ENCODE measurements around the gene ERI3. TPM values are rescaled to one million over a fixed set of nuclear protein-coding genes. Genes with fewer than 3 reads are reported as not detected.

Gene ERI3
- polyA plus RNA-seq, 3 donors: 26.4 to 35.0 (median 26.6) TPM

DNA sequence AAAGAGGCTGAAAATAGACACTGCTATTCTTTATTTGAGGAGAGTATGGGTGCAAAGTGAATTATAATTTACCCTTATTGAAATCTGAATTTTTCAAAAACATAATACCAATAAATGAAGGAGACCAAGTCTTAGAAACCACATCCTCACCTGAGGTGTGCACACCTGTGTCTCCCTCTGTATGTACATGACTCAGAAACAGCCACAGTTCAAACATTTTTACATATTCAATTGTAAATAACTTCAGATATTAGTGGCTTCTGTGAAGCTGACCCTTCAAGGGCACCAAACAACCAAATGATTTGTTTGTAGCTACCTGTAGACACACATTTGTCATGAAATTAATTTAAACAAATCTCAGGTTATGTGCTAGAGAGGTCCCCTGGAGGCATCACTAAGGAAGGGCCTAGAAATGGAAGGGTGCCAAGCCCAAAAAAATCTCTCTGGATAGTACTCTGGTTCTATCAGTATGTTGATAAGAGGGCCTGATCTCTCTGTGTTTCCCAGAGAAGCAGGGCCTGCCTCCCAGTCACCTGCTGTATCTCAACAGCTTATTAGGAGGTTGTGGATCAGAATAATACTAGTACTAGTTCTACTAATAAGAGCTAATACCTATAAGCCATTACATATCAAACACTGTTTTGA, 28.1 kb downstream of the ERI3 start:
- H3K27me3 Mint-ChIP-seq (ENCODE audit: low read depth in 3 of 3): peaks cover 0 to 1% (median 0%) of the 10 kb centered on the region in 3 donors
- no peak for DNase-seq
- TF ChIP-seq, protein P1, sequence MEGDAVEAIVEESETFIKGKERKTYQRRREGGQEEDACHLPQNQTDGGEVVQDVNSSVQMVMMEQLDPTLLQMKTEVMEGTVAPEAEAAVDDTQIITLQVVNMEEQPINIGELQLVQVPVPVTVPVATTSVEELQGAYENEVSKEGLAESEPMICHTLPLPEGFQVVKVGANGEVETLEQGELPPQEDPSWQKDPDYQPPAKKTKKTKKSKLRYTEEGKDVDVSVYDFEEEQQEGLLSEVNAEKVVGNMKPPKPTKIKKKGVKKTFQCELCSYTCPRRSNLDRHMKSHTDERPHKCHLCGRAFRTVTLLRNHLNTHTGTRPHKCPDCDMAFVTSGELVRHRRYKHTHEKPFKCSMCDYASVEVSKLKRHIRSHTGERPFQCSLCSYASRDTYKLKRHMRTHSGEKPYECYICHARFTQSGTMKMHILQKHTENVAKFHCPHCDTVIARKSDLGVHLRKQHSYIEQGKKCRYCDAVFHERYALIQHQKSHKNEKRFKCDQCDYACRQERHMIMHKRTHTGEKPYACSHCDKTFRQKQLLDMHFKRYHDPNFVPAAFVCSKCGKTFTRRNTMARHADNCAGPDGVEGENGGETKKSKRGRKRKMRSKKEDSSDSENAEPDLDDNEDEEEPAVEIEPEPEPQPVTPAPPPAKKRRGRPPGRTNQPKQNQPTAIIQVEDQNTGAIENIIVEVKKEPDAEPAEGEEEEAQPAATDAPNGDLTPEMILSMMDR (IDR thresholded peaks at IDR 0.05): no peak
- peaks cover 30 to 36% of the 10 kb centered on the region in 2 donors for H3K36me3 Mint-ChIP-seq
- Histone ChIP-seq H3K9me3 (replicated peaks in 1 of 2; ENCODE audit: control insufficient read depth in 1 of 2, insufficient read depth in 1 of 2, low read length in 2 of 2) (no peaks in the 10 kb centered on the region), H3K27me3 (ENCODE audit: control insufficient read depth in 2 of 2, insufficient read depth in 2 of 2, low read length in 2 of 2) (no peaks in the 10 kb centered on the region), H3K27ac (ENCODE audit: low read depth in 1 of 2, low read length in 2 of 2) (no peak overlapping the region), H3K4me1 (ENCODE audit: control insufficient read depth in 1 of 2, insufficient read depth in 2 of 2, low read length in 2 of 2) (no peaks in the 10 kb centered on the region), H3K4me2 (replicated peaks; ENCODE audit: extremely low read depth, low read length, poor library complexity, severe bottlenecking) (no peak overlapping the region), H3K36me3 (replicated peaks in 1 of 2; ENCODE audit: control insufficient read depth in 1 of 2, insufficient read depth in 2 of 2, low read length in 2 of 2) (peaks cover 0 to 45% of the 10 kb centered on the region in 2 donors), H3K79me2 (ENCODE audit: insufficient read depth, low read length) (no peaks in the 10 kb centered on the region), H2AFZ (ENCODE audit: insufficient read depth, low read depth, low read length, poor library complexity, severe bottlenecking) (no peak overlapping the region), H3K4me3 (replicated peaks in 1 of 3; ENCODE audit: low read depth in 2 of 3, low read length in 3 of 3) (no peak overlapping the region), H3K9ac (ENCODE audit: insufficient read depth, low read length, poor library complexity, severe bottlenecking) (no peak overlapping the region), H4K20me1 (ENCODE audit: insufficient read depth, low read length) (no peaks in the 10 kb centered on the region)
- intact Hi-C loops (cut with micrococcal nuclease): no loop called here
- H3K27ac Mint-ChIP-seq: no peak overlapping the region
- H3K9me3 Mint-ChIP-seq: peaks cover 0 to 2% (median 0%) of the 10 kb centered on the region in 7 donors
- no peak overlapping the region for H3K4me3 Mint-ChIP-seq
- no peaks in the 10 kb centered on the region for H3K4me1 Mint-ChIP-seq

GRCh38 chr1:44326024-44326701, 28.9 kb downstream of the ERI3 start:
- no peaks in the 10 kb centered on the region for H3K9me3 Mint-ChIP-seq
- H3K4me1 ChIP-seq (ENCODE audit: control insufficient read depth in 1 of 2, insufficient read depth in 2 of 2, low read length in 2 of 2): no peaks in the 10 kb centered on the region
- H3K27me3 ChIP-seq (ENCODE audit: control insufficient read depth in 2 of 2, insufficient read depth in 2 of 2, low read length in 2 of 2): no peaks in the 10 kb centered on the region
- no peak overlapping the region for H3K4me3 ChIP-seq (replicated peaks in 1 of 3; ENCODE audit: low read depth in 2 of 3, low read length in 3 of 3)
- H3K27ac ChIP-seq (ENCODE audit: low read depth in 1 of 2, low read length in 2 of 2): no peak overlapping the region
- 85% methylated on average over 6 of the region's 9 CpGs for WGBS (ENCODE audit: insufficient coverage)
- peaks cover 29 to 32% of the 10 kb centered on the region in 2 donors for H3K36me3 Mint-ChIP-seq
- no peak overlapping the region for H2AFZ ChIP-seq (ENCODE audit: insufficient read depth, low read depth, low read length, poor library complexity, severe bottlenecking)
- no peaks in the 10 kb centered on the region for H3K79me2 ChIP-seq (ENCODE audit: insufficient read depth, low read length)
- no peaks in the 10 kb centered on the region for H3K4me1 Mint-ChIP-seq
- no peak overlapping the region for H3K4me2 ChIP-seq (replicated peaks; ENCODE audit: extremely low read depth, low read length, poor library complexity, severe bottlenecking)
- TF ChIP-seq, protein P1 (IDR thresholded peaks at IDR 0.05): no peak
- no peaks in the 10 kb centered on the region for H4K20me1 ChIP-seq (ENCODE audit: insufficient read depth, low read length)
- H3K27me3 Mint-ChIP-seq (ENCODE audit: low read depth in 3 of 3): peaks cover 0 to 1% (median 0%) of the 10 kb centered on the region in 3 donors
- no peak for DNase-seq
- H3K9ac ChIP-seq (ENCODE audit: insufficient read depth, low read length, poor library complexity, severe bottlenecking): no peak overlapping the region
- H3K9me3 ChIP-seq (replicated peaks in 1 of 2; ENCODE audit: control insufficient read depth in 1 of 2, insufficient read depth in 1 of 2, low read length in 2 of 2): no peaks in the 10 kb centered on the region
- H3K36me3 ChIP-seq (replicated peaks in 1 of 2; ENCODE audit: control insufficient read depth in 1 of 2, insufficient read depth in 2 of 2, low read length in 2 of 2): peaks cover 0 to 37% of the 10 kb centered on the region in 2 donors
- intact Hi-C loops (cut with micrococcal nuclease): no loop called here
- no peak overlapping the region for H3K27ac Mint-ChIP-seq
- no peak overlapping the region for H3K4me3 Mint-ChIP-seq
